Karpas-422 (cell line): Measurements from ENCODE around the gene ELMOD3. TPM values are rescaled to one million over a fixed set of nuclear protein-coding genes. Genes with fewer than 3 reads are reported as not detected.
A peak's percentile ranks its signal among the peaks of the same experiment; 100 is the strongest.
"Not testable (repeated sequence)": the region's sequence is repeated elsewhere in the genome, so short reads cannot be mapped to it uniquely, and the experiment has no call there.

Experiments used
- DNase-seq: peaks from one replicate; pipeline ENCODE4 v3.0.0-alpha.2; 2015
- H2AFZ ChIP-seq: fragments of 200-600 bp; sonication (generic); 2 replicates; pipeline ENCODE4 v1.6.1; 2014; ENCODE audit warnings: antibody characterized with exemption, low read length, mixed read lengths
- H3K27ac ChIP-seq: fragments of 200-600 bp; sonication (generic); 2 replicates; pipeline ENCODE4 v1.5.1; 2014; ENCODE audit warnings: mild to moderate bottlenecking, low read length, moderate library complexity
- H3K27me3 ChIP-seq: fragments of 200-600 bp; sonication (generic); 2 replicates; pipeline ENCODE4 v1.6.1; 2014; ENCODE audit warnings: low read length, mixed read lengths
- H3K36me3 ChIP-seq: fragments of 200-600 bp; sonication (generic); 2 replicates; pipeline ENCODE4 v1.6.1; 2014; ENCODE audit warnings: low read length, mixed read lengths; ENCODE audit not compliant: insufficient read depth
- H3K4me1 ChIP-seq: fragments of 200-600 bp; sonication (generic); 2 replicates; pipeline ENCODE4 v1.6.1; 2014; ENCODE audit warnings: mild to moderate bottlenecking, low read length, mixed read lengths
- H3K4me2 ChIP-seq: fragments of 200-600 bp; sonication (generic); 2 replicates; pipeline ENCODE4 v1.6.1; 2014; ENCODE audit warnings: low read length, low read depth, mild to moderate bottlenecking; ENCODE audit not compliant: poor library complexity, severe bottlenecking
- H3K4me3 ChIP-seq: fragments of 200-600 bp; sonication (generic); 2 replicates; pipeline ENCODE4 v1.5.1; 2014; ENCODE audit warnings: mild to moderate bottlenecking, antibody characterized with exemption, low read length, mixed read lengths
- H3K79me2 ChIP-seq: fragments of 200-600 bp; sonication (generic); 2 replicates; pipeline ENCODE4 v1.6.1; 2014; ENCODE audit warnings: mild to moderate bottlenecking, low read length, mixed read lengths
- H3K9ac ChIP-seq: fragments of 200-600 bp; sonication (generic); 2 replicates; pipeline ENCODE4 v1.6.0; 2014; ENCODE audit warnings: low read length
- H3K9me2 ChIP-seq: fragments of 200-600 bp; sonication (generic), shearing (Covaris generic); replicated peaks from 2 replicates; pipeline ENCODE4 v1.6.0; 2014; ENCODE audit warnings: mild to moderate bottlenecking, low read length, moderate library complexity; ENCODE audit not compliant: insufficient read depth
- H3K9me3 ChIP-seq: fragments of 300-700, 200-600 bp; sonication (generic); 2 replicates; pipeline ENCODE4 v1.6.1; 2014; ENCODE audit warnings: low read length, mixed read lengths
- H4K20me1 ChIP-seq: fragments of 200-600 bp; sonication (generic); 2 replicates; pipeline ENCODE4 v1.6.1; 2014; ENCODE audit warnings: mild to moderate bottlenecking, antibody characterized with exemption, low read length, low read depth; ENCODE audit not compliant: insufficient read depth
- total RNA-seq: library from RNA; depleted of rRNA; stranded (reverse); fragments of >200 nt; shearing (Covaris generic); gene quantifications from 2 replicates; pipeline ENCODE4 v1.2.3, GENCODE V29; 2014; ENCODE audit warnings: low replicate concordance

The ELMOD3 gene
- total RNA-seq, 1 experiment from 2014 or later: 18.6 TPM

DNA sequence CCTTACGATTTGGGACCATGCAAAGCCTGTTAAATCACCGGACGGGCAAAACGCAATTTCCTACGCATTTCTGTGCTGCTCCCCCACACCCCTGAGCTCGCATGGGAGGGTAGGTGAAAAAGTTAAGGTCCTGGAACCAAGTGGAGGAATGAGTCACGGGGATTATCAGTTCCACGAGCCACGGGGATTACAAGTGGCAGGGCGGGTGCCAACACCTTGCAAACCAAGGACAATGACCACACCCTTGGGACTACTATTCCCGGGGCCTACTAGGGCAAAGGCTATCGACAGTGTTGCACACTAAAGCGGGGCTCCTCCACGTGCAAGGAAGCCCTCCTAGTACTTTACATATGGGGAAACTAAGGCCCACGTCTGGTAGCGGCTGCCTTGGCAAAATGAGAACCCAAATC lies 688 bp upstream of the ELMOD3 start:
- Histone ChIP-seq H3K9me2 (no peaks in the 10 kb centered on the region), H3K9me3 (no peaks in the 10 kb centered on the region), H3K9ac (peak overlapping the region; percentile 85), H3K79me2 (peaks cover 44% of the 10 kb centered on the region), H3K4me2 (peak overlapping the region; percentile 97), H3K27ac (peak overlapping the region; percentile 15; the same call in 1 of the 2 replicates), H3K4me3 (peak overlapping the region; percentile 80), H3K36me3 (peaks cover 21% of the 10 kb centered on the region; the same call in 1 of the 2 replicates), H3K4me1 (peaks cover 25% of the 10 kb centered on the region), H3K27me3 (no peaks in the 10 kb centered on the region), H2AFZ (peak overlapping the region; percentile 40), H4K20me1 (no peaks in the 10 kb centered on the region)
- DNase-seq: peak; percentile 72

DNA sequence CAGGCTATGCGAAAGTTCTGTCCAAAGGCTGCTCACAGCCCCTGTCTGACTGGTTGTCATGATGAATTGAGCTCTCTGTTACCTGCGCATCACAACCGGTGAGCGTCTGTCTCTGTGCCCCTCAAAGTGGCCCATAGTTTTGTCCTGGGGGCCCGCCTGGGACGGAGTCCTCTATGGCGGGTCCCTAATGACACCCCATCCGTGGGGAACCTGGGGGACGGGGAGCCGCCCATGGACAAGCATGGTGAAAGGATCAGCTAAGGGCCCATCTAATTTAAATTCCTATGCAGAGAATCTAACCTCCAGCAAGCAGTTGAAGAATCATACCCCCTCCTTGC lies 473 bp downstream of the ELMOD3 start:
- H3K27ac ChIP-seq: no peak overlapping the region
- H3K27me3 ChIP-seq: no peaks in the 10 kb centered on the region

DNA sequence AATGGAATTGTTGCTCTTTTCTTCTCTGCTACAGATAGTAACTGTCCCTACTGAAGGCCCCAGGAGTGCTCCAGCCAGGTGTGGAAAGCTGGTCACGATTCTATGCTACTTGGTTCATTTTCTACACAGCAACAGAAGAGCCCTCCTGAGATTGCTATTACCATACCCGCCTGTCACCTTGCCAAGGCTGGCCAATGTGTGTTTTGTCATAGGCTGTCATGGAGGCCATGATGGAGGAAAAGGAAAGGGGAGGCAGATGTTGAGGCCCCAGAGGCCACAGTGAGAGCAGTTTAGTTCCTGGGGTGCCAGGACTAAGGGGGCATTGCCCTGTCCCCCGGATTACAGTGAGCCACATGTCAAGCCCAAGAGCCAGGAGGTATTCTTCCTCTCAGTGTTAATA lies 952 bp downstream of the ELMOD3 start:
- H3K36me3 ChIP-seq: peaks cover 8% of the 10 kb centered on the region; the same call in 1 of the 2 replicates
- peak overlapping the region; percentile 80 for H3K4me2 ChIP-seq
- H3K79me2 ChIP-seq: peaks cover 44% of the 10 kb centered on the region
- H3K9me2 ChIP-seq: no peaks in the 10 kb centered on the region
- no peaks in the 10 kb centered on the region for H3K9me3 ChIP-seq
- no peak overlapping the region for H2AFZ ChIP-seq
- H4K20me1 ChIP-seq: no peaks in the 10 kb centered on the region
- peak overlapping the region; percentile 80 for H3K4me3 ChIP-seq
- H3K27ac ChIP-seq: no peak overlapping the region
- H3K27me3 ChIP-seq: no peaks in the 10 kb centered on the region
- DNase-seq: peak; percentile 64
- peaks cover 25% of the 10 kb centered on the region for H3K4me1 ChIP-seq
- H3K9ac ChIP-seq: peak overlapping the region; percentile 72

More for the DNA sequence above, 473 bp downstream of the ELMOD3 start:
- peaks cover 13% of the 10 kb centered on the region; the same call in 1 of the 2 replicates for H3K36me3 ChIP-seq
- H3K4me2 ChIP-seq: peak overlapping the region; percentile 80
- no peaks in the 10 kb centered on the region for H3K9me2 ChIP-seq
- H3K9me3 ChIP-seq: no peaks in the 10 kb centered on the region
- peak overlapping the region; percentile 38 for H2AFZ ChIP-seq
- H3K79me2 ChIP-seq: peaks cover 44% of the 10 kb centered on the region
- DNase-seq: peak; percentile 67
- peaks cover 25% of the 10 kb centered on the region for H3K4me1 ChIP-seq
- H3K9ac ChIP-seq: peak overlapping the region; percentile 72
- peak overlapping the region; percentile 80 for H3K4me3 ChIP-seq
- no peaks in the 10 kb centered on the region for H4K20me1 ChIP-seq

DNA sequence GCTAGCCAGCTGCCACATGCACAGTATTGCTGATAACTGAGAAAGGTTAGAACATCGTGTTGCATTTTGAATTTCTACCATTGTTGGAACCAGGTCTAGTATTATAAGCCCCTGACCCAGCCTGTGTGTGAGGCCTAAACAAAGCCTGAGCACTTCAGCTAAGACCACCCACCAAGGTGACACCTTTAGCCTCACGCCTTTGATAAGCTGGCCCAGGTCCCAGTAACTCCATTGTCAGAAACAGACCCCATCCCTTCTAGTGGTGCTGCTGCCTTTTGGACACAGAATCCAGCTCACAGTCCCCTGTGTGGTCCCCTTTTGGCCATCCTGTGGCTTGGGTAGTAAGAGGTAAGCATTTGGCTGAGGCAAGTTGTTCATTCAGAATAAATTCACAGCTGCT lies 1.6 kb downstream of the ELMOD3 start:
- Histone ChIP-seq H3K36me3 (peaks cover 5% of the 10 kb centered on the region; the same call in 1 of the 2 replicates), H3K79me2 (peaks cover 44% of the 10 kb centered on the region), H3K27me3 (no peaks in the 10 kb centered on the region), H3K27ac (no peak overlapping the region), H3K4me2 (peak overlapping the region; percentile 80), H3K9me2 (no peaks in the 10 kb centered on the region), H4K20me1 (no peaks in the 10 kb centered on the region), H3K9ac (peak overlapping the region; percentile 72), H3K4me3 (no peak overlapping the region), H3K4me1 (peaks cover 25% of the 10 kb centered on the region), H2AFZ (no peak overlapping the region), H3K9me3 (no peaks in the 10 kb centered on the region)
- no peak for DNase-seq

DNA sequence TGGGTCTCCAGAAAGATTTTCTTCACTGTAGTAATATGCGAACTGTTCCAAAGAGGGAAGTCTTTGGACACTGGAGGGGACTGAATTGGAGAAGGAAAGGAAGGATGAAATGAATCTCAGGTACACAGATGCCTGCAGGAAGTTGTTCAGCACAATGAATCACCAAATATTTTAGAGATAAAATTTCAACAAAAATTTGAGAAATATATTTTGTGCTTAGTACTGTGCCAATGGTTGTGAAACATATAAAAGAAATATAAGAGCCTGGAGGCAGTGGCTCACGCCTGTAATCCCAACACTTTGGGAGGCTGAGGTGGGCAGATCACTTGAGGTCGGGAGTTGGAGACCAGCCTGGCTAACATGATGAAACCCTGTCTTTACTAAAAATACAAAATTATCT lies 3.2 kb downstream of the ELMOD3 start:
- Histone ChIP-seq H3K9me2 (no peaks in the 10 kb centered on the region), H4K20me1 (no peaks in the 10 kb centered on the region), H3K4me3 (no peak overlapping the region), H3K4me1 (peaks cover 23% of the 10 kb centered on the region), H3K9me3 (no peaks in the 10 kb centered on the region), H2AFZ (no peak overlapping the region), H3K9ac (no peak overlapping the region), H3K27me3 (no peaks in the 10 kb centered on the region), H3K27ac (no peak overlapping the region), H3K79me2 (peaks cover 38% of the 10 kb centered on the region), H3K4me2 (no peak overlapping the region), H3K36me3 (peaks cover 5% of the 10 kb centered on the region; the same call in 1 of the 2 replicates)
- DNase-seq: no peak

DNA sequence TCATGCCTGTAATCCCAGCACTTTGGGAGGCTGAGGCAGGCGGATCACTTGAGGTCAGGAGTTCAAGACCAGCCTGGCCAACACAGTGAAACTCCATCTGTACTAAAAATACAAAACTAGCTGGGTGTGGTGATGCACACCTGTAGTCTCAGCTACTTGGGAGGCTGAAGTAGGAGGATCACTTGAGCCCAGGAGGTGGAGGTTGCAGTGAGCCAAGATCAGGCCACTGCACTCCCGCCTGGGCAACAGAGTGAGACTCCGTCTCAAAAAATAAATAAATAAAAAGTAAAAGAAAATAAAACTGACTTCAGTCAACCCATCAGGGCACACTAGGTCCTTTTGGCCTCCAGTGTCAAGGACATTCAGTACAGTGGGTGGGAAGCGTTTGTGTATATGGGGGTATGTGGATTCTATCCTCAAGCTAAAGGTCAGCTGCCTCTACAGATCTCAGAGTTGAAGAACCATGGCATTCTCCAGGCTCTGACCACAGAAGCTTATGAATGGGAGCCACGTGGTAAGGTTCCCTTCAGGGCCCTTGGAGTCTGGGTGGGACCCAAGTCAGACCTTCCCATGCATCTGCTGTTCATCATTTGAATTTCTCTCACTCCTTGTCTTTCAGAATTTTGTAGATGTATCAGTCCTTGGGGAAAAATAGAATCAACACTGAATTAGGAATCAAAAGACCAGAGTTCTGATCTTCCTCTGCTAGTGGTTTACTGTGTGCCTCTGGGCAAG lies 8.3 kb downstream of the ELMOD3 start:
- H3K27me3 ChIP-seq, H3K27ac ChIP-seq, H3K9me3 ChIP-seq, H3K79me2 ChIP-seq, H3K4me2 ChIP-seq, H3K9me2 ChIP-seq, DNase-seq, H3K4me3 ChIP-seq, H2AFZ ChIP-seq, H4K20me1 ChIP-seq, H3K4me1 ChIP-seq, H3K9ac ChIP-seq: not testable (repeated sequence)
- H3K36me3 ChIP-seq: peaks cover 11% of the 10 kb centered on the region

DNA sequence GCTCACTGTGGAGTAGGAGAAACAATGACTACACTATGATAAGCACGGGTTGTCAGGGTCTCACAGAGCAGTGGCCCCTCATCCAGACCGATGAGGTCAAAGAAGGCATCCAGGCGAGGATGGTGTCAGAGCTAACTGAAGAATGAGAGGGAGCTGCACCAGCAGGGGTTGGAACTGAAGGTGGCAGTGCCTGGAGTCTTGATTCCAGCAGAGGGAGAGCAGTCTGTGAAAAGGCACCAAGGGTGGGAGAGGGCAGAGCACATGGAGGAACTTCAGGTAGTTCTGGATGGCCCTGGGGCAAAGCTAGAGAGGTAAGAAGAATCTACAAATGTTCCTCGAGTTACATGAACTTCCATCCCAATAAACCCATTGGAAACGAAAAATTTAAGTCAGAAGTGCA lies 12.6 kb downstream of the ELMOD3 start:
- no peak overlapping the region for H3K9ac ChIP-seq

DNA sequence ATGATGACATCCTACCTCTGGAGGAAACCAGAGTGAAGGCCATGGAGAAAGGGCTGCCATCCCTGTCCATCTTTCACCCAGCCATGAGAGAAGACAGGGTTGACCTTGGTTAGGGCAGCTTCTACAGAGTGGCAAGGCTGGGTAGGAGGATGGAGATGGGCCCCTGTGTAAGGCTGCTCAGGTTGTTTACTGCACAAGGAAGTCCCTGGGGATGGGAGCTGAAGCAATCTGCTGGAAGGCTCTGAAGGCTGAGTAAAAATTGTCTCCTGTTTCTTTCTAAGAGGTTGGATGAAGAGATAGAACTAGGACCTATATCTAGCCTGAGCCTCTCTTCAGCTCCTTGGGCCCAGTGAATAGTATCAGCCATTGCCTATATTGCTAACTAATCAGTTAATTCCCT lies 14.4 kb downstream of the ELMOD3 start:
- Histone ChIP-seq H3K4me1 (no peaks in the 10 kb centered on the region), H3K4me3 (no peak overlapping the region), H3K27me3 (no peaks in the 10 kb centered on the region), H3K27ac (no peak overlapping the region), H3K9me3 (no peaks in the 10 kb centered on the region), H3K4me2 (no peak overlapping the region), H3K79me2 (no peaks in the 10 kb centered on the region), H3K9me2 (no peaks in the 10 kb centered on the region), H2AFZ (no peak overlapping the region), H3K9ac (no peak overlapping the region), H4K20me1 (no peaks in the 10 kb centered on the region), H3K36me3 (0 out of 2 replicates have a peak, but pooled peaks cover 3% of the 10 kb centered on the region)
- no peak for DNase-seq

More for the DNA sequence above, 12.6 kb downstream of the ELMOD3 start:
- Histone ChIP-seq H3K9me3 (no peaks in the 10 kb centered on the region), H3K27ac (no peak overlapping the region), H2AFZ (no peak overlapping the region), H3K4me2 (no peak overlapping the region), H4K20me1 (no peaks in the 10 kb centered on the region), H3K27me3 (no peaks in the 10 kb centered on the region), H3K9me2 (no peaks in the 10 kb centered on the region), H3K79me2 (no peaks in the 10 kb centered on the region), H3K4me1 (no peaks in the 10 kb centered on the region), H3K36me3 (peaks cover 9% of the 10 kb centered on the region), H3K4me3 (no peak overlapping the region)
- DNase-seq: no peak
